Caco-2 (cell line): Measurements from ENCODE around the gene ZNF385C. TPM values are rescaled to one million over a fixed set of nuclear protein-coding genes. Genes with fewer than 3 reads are reported as not detected.

ENCODE experiments used
- BruUV-seq: library from RNA; stranded (reverse); fragments of 400-500 nt; replicated peaks from 2 replicates; lab custom pipeline; 2021; lab: Mats Ljungman, UMichigan
- CTCF ChIA-PET: fragments of 300-600 bp; sonication (Branson Sonifier 250); formaldehyde crosslinking; loops from one replicate; lab custom pipeline; 2022; ENCODE audit warnings: antibody characterized with exemption; lab: Charles Lee
- POLR2A ChIA-PET: fragments of 300-600 bp; sonication (Branson Sonifier 250); formaldehyde crosslinking; loops from one replicate; lab custom pipeline; 2022; ENCODE audit warnings: antibody characterized with exemption; lab: Charles Lee
- DNase-seq, 2 experiments: peaks; one replicate each; pipeline versions ENCODE4 v3.0.0 to v3.0.0-alpha.2; 2020 to 2022
- H3K27me3 ChIP-seq: replicated peaks from 2 replicates; pipeline ENCODE4 v1.6.0; 2011; ENCODE audit warnings: low read length; ENCODE audit not compliant: control insufficient read depth, insufficient read depth
- H3K36me3 ChIP-seq: 2 replicates; pipeline ENCODE4 v1.5.1; 2011; ENCODE audit warnings: low read length; ENCODE audit not compliant: control insufficient read depth, insufficient read depth
- H3K4me1 ChIP-seq: fragments of 250-450 bp; sonication (Bioruptor Pico); 2 replicates; pipeline ENCODE4 v1.5.1; 2020; ENCODE audit warnings: mild to moderate bottlenecking
- H3K4me3 ChIP-seq: 2 replicates; pipeline ENCODE4 v1.5.1; 2011; ENCODE audit warnings: low read depth, mild to moderate bottlenecking, control low read depth, low read length
- H3K9me3 ChIP-seq: fragments of 250-450 bp; sonication (Bioruptor Pico); 2 replicates; pipeline ENCODE4 v1.5.1; 2020; ENCODE audit warnings: mild to moderate bottlenecking, moderate library complexity
- H3K27ac Mint-ChIP-seq: one replicate; pipeline ENCODE4 v1.8.0; 2022; ENCODE audit warnings: mixed read lengths; ENCODE audit not compliant: unreplicated experiment
- H3K27me3 Mint-ChIP-seq: one replicate; pipeline ENCODE4 v1.8.0; 2022; ENCODE audit warnings: mixed read lengths; ENCODE audit not compliant: insufficient read depth, unreplicated experiment
- H3K36me3 Mint-ChIP-seq: one replicate; pipeline ENCODE4 v1.8.0; 2022; ENCODE audit warnings: mild to moderate bottlenecking, mixed read lengths; ENCODE audit not compliant: insufficient read depth, unreplicated experiment
- H3K4me1 Mint-ChIP-seq: one replicate; pipeline ENCODE4 v1.8.0; 2022; ENCODE audit warnings: low read depth, mixed read lengths; ENCODE audit not compliant: unreplicated experiment
- H3K4me3 Mint-ChIP-seq: one replicate; pipeline ENCODE4 v1.8.0; 2022; ENCODE audit warnings: mild to moderate bottlenecking, moderate library complexity, mixed read lengths; ENCODE audit not compliant: unreplicated experiment
- H3K9me3 Mint-ChIP-seq: one replicate; pipeline ENCODE4 v1.8.0; 2022; ENCODE audit warnings: mixed read lengths; ENCODE audit not compliant: unreplicated experiment
- CTCF ChIP-seq, 2 experiments: fragments of 200-600 bp in 1 of 2; IDR thresholded peaks; 1 replicate in 1 of 2; 2 replicates in 1 of 2; pipeline versions ENCODE4 v1.5.1 to v1.8.0; 2011 to 2022; ENCODE audit warnings: antibody characterized with exemption in 1 of 2, control low read depth in 1 of 2, inconsistent platforms in 1 of 2, low read depth in 1 of 2, low read length in 1 of 2, mild to moderate bottlenecking in 1 of 2, moderate library complexity in 1 of 2; ENCODE audit not compliant: insufficient read depth in 1 of 2, severe bottlenecking in 1 of 2, unreplicated experiment in 1 of 2
- intact Hi-C: fragments of 100-400 bp; cut with micrococcal nuclease; formaldehyde crosslinking; loops from one replicate; pipeline ENCODE4 v1.10.0; 2022; ENCODE audit not compliant: unreplicated experiment
- total RNA-seq: library from RNA; stranded (reverse); gene quantifications from 2 replicates; pipeline ENCODE4 v1.2.3, GENCODE V29; 2022

ZNF385C gene
- total RNA-seq, 1 experiment from 2014 or later = 1.5 TPM

GRCh38 chr17:42131981-42132432 lies 33.7 kb upstream of the ZNF385C start:
- intact Hi-C loops = no loop called here
- BruUV-seq = no TSS peak

GRCh38 chr17:42131232-42131631 lies 33.0 kb upstream of the ZNF385C start:
- Histone ChIP-seq H3K27me3 (no peaks in the 10 kb centered on the region), H3K36me3 (peaks cover 6% of the 10 kb centered on the region; the same call in 1 of the 2 replicates), H3K9me3 (no peaks in the 10 kb centered on the region), H3K4me3 (no peak overlapping the region), H3K4me1 (peaks cover 8% of the 10 kb centered on the region)
- peaks cover 6% of the 10 kb centered on the region for H3K4me1 Mint-ChIP-seq
- TF ChIP-seq CTCF (IDR thresholded peaks at IDR 0.05; ENCODE audit: insufficient read depth in 1 of 2, low read depth in 1 of 2, low read length in 1 of 2, severe bottlenecking in 1 of 2, unreplicated experiment in 1 of 2) = no peak
- no TSS peak for BruUV-seq
- H3K27ac Mint-ChIP-seq = no peak overlapping the region
- intact Hi-C loops = no loop called here
- POLR2A ChIA-PET = no interaction called here
- no peak for DNase-seq
- no peak overlapping the region for H3K4me3 Mint-ChIP-seq
- peaks cover 52% of the 10 kb centered on the region for H3K36me3 Mint-ChIP-seq
- H3K27me3 Mint-ChIP-seq = no peaks in the 10 kb centered on the region
- H3K9me3 Mint-ChIP-seq = no peaks in the 10 kb centered on the region
- CTCF ChIA-PET = interaction anchor here (1.2 to 1.4 kb wide), 3 partner anchors 9 to 91 kb away, joined by 3 to 5 read pairs (median 4); partner anchors contain the start of gene KCNH4

More at GRCh38 chr17:42131981-42132432, 33.7 kb upstream of the ZNF385C start:
- Histone ChIP-seq H3K27me3 (no peaks in the 10 kb centered on the region), H3K4me1 (peaks cover 13% of the 10 kb centered on the region), H3K4me3 (no peak overlapping the region), H3K36me3 (peaks cover 6% of the 10 kb centered on the region; the same call in 1 of the 2 replicates), H3K9me3 (no peaks in the 10 kb centered on the region)
- H3K27ac Mint-ChIP-seq = no peak overlapping the region
- TF ChIP-seq CTCF (IDR thresholded peaks at IDR 0.05; ENCODE audit: insufficient read depth in 1 of 2, low read depth in 1 of 2, low read length in 1 of 2, severe bottlenecking in 1 of 2, unreplicated experiment in 1 of 2) = no peak
- CTCF ChIA-PET = interaction anchor here (1.2 kb wide), 1 partner anchor 8 kb away, joined by 3 read pairs; no protein-coding TSS in a partner anchor
- peaks cover 54% of the 10 kb centered on the region for H3K36me3 Mint-ChIP-seq
- H3K4me3 Mint-ChIP-seq = no peak overlapping the region
- H3K9me3 Mint-ChIP-seq = no peaks in the 10 kb centered on the region
- POLR2A ChIA-PET = no interaction called here
- no peak for DNase-seq
- no peaks in the 10 kb centered on the region for H3K27me3 Mint-ChIP-seq
- H3K4me1 Mint-ChIP-seq = peaks cover 6% of the 10 kb centered on the region

GRCh38 chr17:42130310-42130936 lies 32.1 kb upstream of the ZNF385C start:
- no peaks in the 10 kb centered on the region for H3K27me3 ChIP-seq
- Mint-ChIP-seq H3K27me3 (no peaks in the 10 kb centered on the region), H3K27ac (no peak overlapping the region), H3K4me3 (no peak overlapping the region), H3K9me3 (no peaks in the 10 kb centered on the region), H3K4me1 (no peaks in the 10 kb centered on the region), H3K36me3 (peaks cover 53% of the 10 kb centered on the region)
- H3K36me3 ChIP-seq = peaks cover 6% of the 10 kb centered on the region; the same call in 1 of the 2 replicates
- TF ChIP-seq CTCF (IDR thresholded peaks at IDR 0.05; ENCODE audit: insufficient read depth in 1 of 2, low read depth in 1 of 2, low read length in 1 of 2, severe bottlenecking in 1 of 2, unreplicated experiment in 1 of 2) = peak in 1 of 2 experiments; percentile 27
- POLR2A ChIA-PET = no interaction called here
- H3K9me3 ChIP-seq = no peaks in the 10 kb centered on the region
- H3K4me1 ChIP-seq = 0 out of 2 replicates have a peak, but pooled peaks cover 2% of the 10 kb centered on the region
- CTCF ChIA-PET = interaction anchor here (0.8 to 1.4 kb wide), 4 partner anchors 10 to 121 kb away, joined by 4 to 5 read pairs (median 4); partner anchors contain the start of genes KAT2A and KCNH4
- no peak overlapping the region for H3K4me3 ChIP-seq
- DNase-seq = no peak
- intact Hi-C loops = no loop called here
- BruUV-seq = no TSS peak
